Measurements from ENCODE around the gene SVEP1. TPM values are rescaled to one million over a fixed set of nuclear protein-coding genes. Genes with fewer than 3 reads are reported as not detected.
"Not testable (repeated sequence)": the region's sequence is repeated elsewhere in the genome, so short reads cannot be mapped to it uniquely, and the experiment has no call there.

Gene SVEP1
- total and polyA plus RNA-seq, 7 experiments from 2014 or later: 0.08 to 0.22 TPM; not detected in 5

- Mint-ChIP-seq H3K27ac (no peak overlapping the region), H3K27me3 (peaks cover 0 to 6% (median 0%) of the 10 kb centered on the region in 5 donors), H3K4me3 (no peak overlapping the region), H3K36me3 (no peaks in the 10 kb centered on the region), H3K4me1 (no peaks in the 10 kb centered on the region), H3K9me3 (peaks cover 0 to 3% (median 0%) of the 10 kb centered on the region in 11 donors)
- CTCF ChIA-PET: no interaction called here
- no peak for ATAC-seq
- Histone ChIP-seq H3K4me1 (ENCODE audit: control insufficient read depth in 2 of 2, insufficient read depth in 2 of 2, low read length in 2 of 2) (no peaks in the 10 kb centered on the region), H3K9me3 (ENCODE audit: control insufficient read depth in 2 of 3, low read length in 3 of 3) (no peaks in the 10 kb centered on the region), H3K36me3 (ENCODE audit: control insufficient read depth in 2 of 3, insufficient read depth in 3 of 3, low read length in 3 of 3) (no peaks in the 10 kb centered on the region), H3K27ac (ENCODE audit: low read depth, low read length) (no peak overlapping the region), H3K27me3 (ENCODE audit: control insufficient read depth in 2 of 2, insufficient read depth in 2 of 2, low read length in 2 of 2) (no peaks in the 10 kb centered on the region), H3K4me3 (ENCODE audit: low read length) (no peak overlapping the region)
- DNase-seq: no peak
- intact Hi-C loops (cut with micrococcal nuclease): no loop called here
- POLR2A ChIA-PET: no interaction called here
Observed at GRCh38 chr9:110541950-110542349, 37.6 kb downstream of the SVEP1 start.

- Histone ChIP-seq H3K4me3 (ENCODE audit: low read length) (no peak overlapping the region), H3K27ac (ENCODE audit: low read depth, low read length) (no peak overlapping the region), H3K4me1 (ENCODE audit: control insufficient read depth in 2 of 2, insufficient read depth in 2 of 2, low read length in 2 of 2) (no peaks in the 10 kb centered on the region), H3K9me3 (ENCODE audit: control insufficient read depth in 2 of 3, low read length in 3 of 3) (no peaks in the 10 kb centered on the region), H3K36me3 (ENCODE audit: control insufficient read depth in 2 of 3, insufficient read depth in 3 of 3, low read length in 3 of 3) (no peaks in the 10 kb centered on the region), H3K27me3 (ENCODE audit: control insufficient read depth in 2 of 2, insufficient read depth in 2 of 2, low read length in 2 of 2) (no peaks in the 10 kb centered on the region)
- Mint-ChIP-seq H3K36me3 (no peaks in the 10 kb centered on the region), H3K4me3 (no peak overlapping the region), H3K27ac (no peak overlapping the region), H3K4me1 (no peaks in the 10 kb centered on the region), H3K27me3 (peaks cover 0 to 6% (median 0%) of the 10 kb centered on the region in 5 donors), H3K9me3 (peaks cover 0 to 13% (median 5%) of the 10 kb centered on the region in 11 donors)
- ATAC-seq (no peak), DNase-seq (no peak)
- ChIA-PET CTCF (no interaction called here), POLR2A (no interaction called here)
- intact Hi-C loops (cut with micrococcal nuclease): no loop called here
Observed at GRCh38 chr9:110538647-110539041, 40.9 kb downstream of the SVEP1 start.

- intact Hi-C loops (cut with micrococcal nuclease): no loop called here
- peaks cover 0 to 6% (median 0%) of the 10 kb centered on the region in 5 donors for H3K27me3 Mint-ChIP-seq
- POLR2A ChIA-PET: no interaction called here
- no peaks in the 10 kb centered on the region for H3K27me3 ChIP-seq (ENCODE audit: control insufficient read depth in 2 of 2, insufficient read depth in 2 of 2, low read length in 2 of 2)
- no peaks in the 10 kb centered on the region for H3K4me1 ChIP-seq (ENCODE audit: control insufficient read depth in 2 of 2, insufficient read depth in 2 of 2, low read length in 2 of 2)
- H3K9me3 Mint-ChIP-seq: peaks cover 0 to 13% (median 5%) of the 10 kb centered on the region in 11 donors
- H3K27ac Mint-ChIP-seq: no peak overlapping the region
- no peak overlapping the region for H3K4me3 ChIP-seq (ENCODE audit: low read length)
- no peaks in the 10 kb centered on the region for H3K9me3 ChIP-seq (ENCODE audit: control insufficient read depth in 2 of 3, low read length in 3 of 3)
- ATAC-seq: no peak
- H3K36me3 ChIP-seq (ENCODE audit: control insufficient read depth in 2 of 3, insufficient read depth in 3 of 3, low read length in 3 of 3): no peaks in the 10 kb centered on the region
- DNase-seq: no peak
- H3K27ac ChIP-seq (ENCODE audit: low read depth, low read length): no peak overlapping the region
- CTCF ChIA-PET: no interaction called here
- no peak overlapping the region for H3K4me3 Mint-ChIP-seq
- no peaks in the 10 kb centered on the region for H3K36me3 Mint-ChIP-seq
- no peaks in the 10 kb centered on the region for H3K4me1 Mint-ChIP-seq
Observed at GRCh38 chr9:110537841-110538646, 41.5 kb downstream of the SVEP1 start.

- intact Hi-C loops (cut with micrococcal nuclease): no loop called here
- ChIA-PET CTCF (no interaction called here), POLR2A (no interaction called here)
Observed at GRCh38 chr9:110536822-110537221, 42.7 kb downstream of the SVEP1 start.

GRCh38 chr9:110534162-110534561 is 45.4 kb downstream of the SVEP1 start:
- H3K27me3 Mint-ChIP-seq; ATAC-seq; H3K9me3 ChIP-seq (ENCODE audit: control insufficient read depth in 2 of 3, low read length in 3 of 3); H3K4me1 Mint-ChIP-seq; H3K36me3 ChIP-seq (ENCODE audit: control insufficient read depth in 2 of 3, insufficient read depth in 3 of 3, low read length in 3 of 3); H3K4me3 Mint-ChIP-seq; H3K4me3 ChIP-seq (ENCODE audit: low read length); CTCF ChIA-PET; H3K27me3 ChIP-seq (ENCODE audit: control insufficient read depth in 2 of 2, insufficient read depth in 2 of 2, low read length in 2 of 2); H3K36me3 Mint-ChIP-seq; H3K27ac Mint-ChIP-seq; DNase-seq; intact Hi-C loops (cut with micrococcal nuclease); H3K27ac ChIP-seq (ENCODE audit: low read depth, low read length); POLR2A ChIA-PET; H3K4me1 ChIP-seq (ENCODE audit: control insufficient read depth in 2 of 2, insufficient read depth in 2 of 2, low read length in 2 of 2): not testable (repeated sequence)
- H3K9me3 Mint-ChIP-seq: peaks cover 0 to 24% (median 5%) of the 10 kb centered on the region in 11 donors

More at GRCh38 chr9:110536822-110537221, 42.7 kb downstream of the SVEP1 start:
- peaks cover 0 to 6% (median 0%) of the 10 kb centered on the region in 5 donors for H3K27me3 Mint-ChIP-seq
- H3K36me3 Mint-ChIP-seq: no peaks in the 10 kb centered on the region
- Histone ChIP-seq H3K9me3 (ENCODE audit: control insufficient read depth in 2 of 3, low read length in 3 of 3) (no peaks in the 10 kb centered on the region), H3K4me3 (ENCODE audit: low read length) (no peak overlapping the region), H3K27me3 (ENCODE audit: control insufficient read depth in 2 of 2, insufficient read depth in 2 of 2, low read length in 2 of 2) (no peaks in the 10 kb centered on the region), H3K27ac (ENCODE audit: low read depth, low read length) (no peak overlapping the region), H3K4me1 (ENCODE audit: control insufficient read depth in 2 of 2, insufficient read depth in 2 of 2, low read length in 2 of 2) (no peaks in the 10 kb centered on the region), H3K36me3 (ENCODE audit: control insufficient read depth in 2 of 3, insufficient read depth in 3 of 3, low read length in 3 of 3) (no peaks in the 10 kb centered on the region)
- DNase-seq (no peak), ATAC-seq (no peak)
- no peak overlapping the region for H3K4me3 Mint-ChIP-seq
- H3K9me3 Mint-ChIP-seq: peaks cover 0 to 18% (median 5%) of the 10 kb centered on the region in 11 donors
- H3K4me1 Mint-ChIP-seq: no peaks in the 10 kb centered on the region
- H3K27ac Mint-ChIP-seq: no peak overlapping the region

GRCh38 chr9:110532908-110533665 is 46.5 kb downstream of the SVEP1 start:
- no peaks in the 10 kb centered on the region for H3K4me1 ChIP-seq (ENCODE audit: control insufficient read depth in 2 of 2, insufficient read depth in 2 of 2, low read length in 2 of 2)
- no peaks in the 10 kb centered on the region for H3K36me3 ChIP-seq (ENCODE audit: control insufficient read depth in 2 of 3, insufficient read depth in 3 of 3, low read length in 3 of 3)
- peaks cover 0 to 5% (median 4%) of the 10 kb centered on the region in 5 donors for H3K27me3 Mint-ChIP-seq
- H3K4me1 Mint-ChIP-seq: no peaks in the 10 kb centered on the region
- ChIA-PET CTCF (no interaction called here), POLR2A (no interaction called here)
- H3K9me3 Mint-ChIP-seq: peaks cover 0 to 24% (median 5%) of the 10 kb centered on the region in 11 donors
- DNase-seq (no peak), ATAC-seq (no peak)
- no peak overlapping the region for H3K4me3 ChIP-seq (ENCODE audit: low read length)
- no peaks in the 10 kb centered on the region for H3K9me3 ChIP-seq (ENCODE audit: control insufficient read depth in 2 of 3, low read length in 3 of 3)
- H3K27ac ChIP-seq (ENCODE audit: low read depth, low read length): no peak overlapping the region
- no peaks in the 10 kb centered on the region for H3K27me3 ChIP-seq (ENCODE audit: control insufficient read depth in 2 of 2, insufficient read depth in 2 of 2, low read length in 2 of 2)
- intact Hi-C loops (cut with micrococcal nuclease): no loop called here
- H3K4me3 Mint-ChIP-seq: no peak overlapping the region
- H3K27ac Mint-ChIP-seq: no peak overlapping the region
- no peaks in the 10 kb centered on the region for H3K36me3 Mint-ChIP-seq
